ENCODE data around the gene PRMT7.

The PRMT7 gene

GRCh38 chr16:68273896-68274295 is 36.9 kb upstream of the PRMT7 start:
- H3K9me3 Mint-ChIP-seq, result no peaks in the 10 kb centered on the region
- DNase-seq, result no peak
- no peak overlapping the region for H3K27ac Mint-ChIP-seq
- no peak overlapping the region for H3K4me3 Mint-ChIP-seq
- TF ChIP-seq, protein P1, sequence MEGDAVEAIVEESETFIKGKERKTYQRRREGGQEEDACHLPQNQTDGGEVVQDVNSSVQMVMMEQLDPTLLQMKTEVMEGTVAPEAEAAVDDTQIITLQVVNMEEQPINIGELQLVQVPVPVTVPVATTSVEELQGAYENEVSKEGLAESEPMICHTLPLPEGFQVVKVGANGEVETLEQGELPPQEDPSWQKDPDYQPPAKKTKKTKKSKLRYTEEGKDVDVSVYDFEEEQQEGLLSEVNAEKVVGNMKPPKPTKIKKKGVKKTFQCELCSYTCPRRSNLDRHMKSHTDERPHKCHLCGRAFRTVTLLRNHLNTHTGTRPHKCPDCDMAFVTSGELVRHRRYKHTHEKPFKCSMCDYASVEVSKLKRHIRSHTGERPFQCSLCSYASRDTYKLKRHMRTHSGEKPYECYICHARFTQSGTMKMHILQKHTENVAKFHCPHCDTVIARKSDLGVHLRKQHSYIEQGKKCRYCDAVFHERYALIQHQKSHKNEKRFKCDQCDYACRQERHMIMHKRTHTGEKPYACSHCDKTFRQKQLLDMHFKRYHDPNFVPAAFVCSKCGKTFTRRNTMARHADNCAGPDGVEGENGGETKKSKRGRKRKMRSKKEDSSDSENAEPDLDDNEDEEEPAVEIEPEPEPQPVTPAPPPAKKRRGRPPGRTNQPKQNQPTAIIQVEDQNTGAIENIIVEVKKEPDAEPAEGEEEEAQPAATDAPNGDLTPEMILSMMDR (IDR thresholded peaks at IDR 0.05), result no peak
- H3K27me3 Mint-ChIP-seq (ENCODE audit: low read depth, poor library complexity), result no peaks in the 10 kb centered on the region
- H3K4me1 Mint-ChIP-seq, result peaks cover 24% of the 10 kb centered on the region
- H3K36me3 Mint-ChIP-seq (ENCODE audit: low read depth), result peaks cover 20% of the 10 kb centered on the region

GRCh38 chr16:68274441-68274840 is 36.4 kb upstream of the PRMT7 start:
- no peak for DNase-seq
- Mint-ChIP-seq H3K36me3 (ENCODE audit: low read depth) (peaks cover 25% of the 10 kb centered on the region), H3K4me3 (no peak overlapping the region), H3K27ac (no peak overlapping the region), H3K27me3 (ENCODE audit: low read depth, poor library complexity) (no peaks in the 10 kb centered on the region), H3K9me3 (peaks cover 3% of the 10 kb centered on the region), H3K4me1 (peaks cover 18% of the 10 kb centered on the region)
- TF ChIP-seq, protein P1 (IDR thresholded peaks at IDR 0.05), result no peak

DNA sequence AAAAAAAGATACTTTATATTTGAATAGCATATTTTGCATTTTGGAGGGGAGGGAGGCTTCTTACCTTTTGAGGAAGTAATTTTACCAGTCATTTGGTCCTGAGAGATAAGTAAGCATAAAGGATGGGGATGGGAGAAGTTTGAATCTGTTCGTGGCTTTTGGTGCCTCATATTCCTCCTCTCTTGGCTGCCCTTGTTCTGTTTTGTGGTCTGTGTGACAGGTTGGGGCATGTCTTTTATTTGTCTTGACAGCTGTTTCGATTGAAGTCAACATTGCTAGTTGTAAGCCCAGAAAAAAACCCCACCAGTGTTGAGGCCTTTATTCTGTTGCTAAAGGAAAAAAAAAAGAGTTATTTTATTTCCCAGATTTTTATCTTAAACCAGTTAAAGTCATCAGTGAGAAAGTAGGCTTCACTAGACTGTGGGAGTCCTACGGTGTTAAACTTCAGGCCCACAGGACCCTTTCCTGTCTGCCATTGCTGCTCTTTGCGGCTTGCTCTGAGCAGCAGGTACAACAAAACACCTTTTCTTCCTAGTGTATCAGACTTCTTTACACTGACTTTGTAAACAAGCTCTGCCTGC is 35.1 kb upstream of the PRMT7 start:
- TF ChIP-seq, protein P1 (IDR thresholded peaks at IDR 0.05), result no peak
- H3K27ac Mint-ChIP-seq, result peak overlapping the region; percentile 66
- DNase-seq, result no peak

GRCh38 chr16:68276223-68276622 is 34.6 kb upstream of the PRMT7 start:
- H3K27ac Mint-ChIP-seq, result peak overlapping the region; percentile 66
- H3K36me3 Mint-ChIP-seq (ENCODE audit: low read depth), result peaks cover 33% of the 10 kb centered on the region
- no peak for DNase-seq

More for the DNA sequence above, 35.1 kb upstream of the PRMT7 start:
- no peaks in the 10 kb centered on the region for H3K27me3 Mint-ChIP-seq (ENCODE audit: low read depth, poor library complexity)
- H3K9me3 Mint-ChIP-seq, result peaks cover 7% of the 10 kb centered on the region
- no peak overlapping the region for H3K4me3 Mint-ChIP-seq
- H3K4me1 Mint-ChIP-seq, result peaks cover 17% of the 10 kb centered on the region
- peaks cover 33% of the 10 kb centered on the region for H3K36me3 Mint-ChIP-seq (ENCODE audit: low read depth)

GRCh38 chr16:68279726-68280558 is 30.9 kb upstream of the PRMT7 start:
- TF ChIP-seq, protein P1 (IDR thresholded peaks at IDR 0.05), result no peak
- no peak overlapping the region for H3K27ac Mint-ChIP-seq
- peaks cover 51% of the 10 kb centered on the region for H3K4me1 Mint-ChIP-seq
- H3K27me3 Mint-ChIP-seq (ENCODE audit: low read depth, poor library complexity), result peaks cover 2% of the 10 kb centered on the region
- H3K4me3 Mint-ChIP-seq, result no peak overlapping the region
- H3K9me3 Mint-ChIP-seq, result peaks cover 7% of the 10 kb centered on the region
- no peak for DNase-seq
- peaks cover 28% of the 10 kb centered on the region for H3K36me3 Mint-ChIP-seq (ENCODE audit: low read depth)

More at GRCh38 chr16:68276223-68276622, 34.6 kb upstream of the PRMT7 start:
- no peaks in the 10 kb centered on the region for H3K27me3 Mint-ChIP-seq (ENCODE audit: low read depth, poor library complexity)
- H3K4me1 Mint-ChIP-seq, result peaks cover 21% of the 10 kb centered on the region
- H3K9me3 Mint-ChIP-seq, result peaks cover 7% of the 10 kb centered on the region
- no peak overlapping the region for H3K4me3 Mint-ChIP-seq
- TF ChIP-seq, protein P1 (IDR thresholded peaks at IDR 0.05), result no peak

Measured in nephron progenitor cell (in vitro differentiated cells).